ENCODE data around the gene GATD1.

The GATD1 gene

DNA sequence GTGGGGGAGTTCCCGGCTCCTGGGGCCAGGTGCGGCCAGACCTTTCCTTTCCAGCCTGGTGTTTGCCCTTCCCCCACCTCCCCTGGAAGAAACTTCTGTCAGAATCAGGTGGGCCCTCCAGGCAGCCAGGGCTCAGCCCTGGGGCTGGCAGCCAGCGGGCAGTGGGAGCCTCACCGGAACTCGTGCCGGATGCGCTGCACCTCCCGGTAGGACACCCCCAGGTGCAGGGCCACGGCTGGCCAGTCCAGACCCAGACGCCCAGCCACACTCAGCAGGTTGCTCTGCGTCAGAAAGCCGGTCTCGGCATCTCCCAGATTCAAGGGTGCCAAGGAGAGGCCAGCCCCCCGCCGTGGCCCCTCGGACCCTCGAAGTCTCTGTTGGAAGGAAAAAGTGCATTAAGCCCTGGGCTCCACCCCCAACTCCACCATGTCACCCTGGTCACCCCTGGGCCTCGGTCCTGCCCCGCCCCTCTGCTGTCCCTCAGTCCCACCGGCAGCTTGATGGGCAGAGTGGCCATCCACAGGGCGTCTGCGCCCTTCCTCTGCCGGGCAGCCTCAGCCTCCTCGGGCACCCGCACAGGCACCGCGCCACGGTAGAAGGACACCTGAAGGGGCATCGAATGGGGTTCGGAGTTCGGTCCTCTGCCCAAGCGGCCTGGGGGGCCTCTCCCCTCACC lies 22.5 kb upstream of the GATD1 start:
- Histone ChIP-seq H3K4me3 (ENCODE audit: low read length) (no peak overlapping the region), H3K9me3 (ENCODE audit: insufficient read depth, low read length) (no peaks in the 10 kb centered on the region), H3K27ac (ENCODE audit: low read length) (no peak overlapping the region), H2AFZ (ENCODE audit: low read depth, low read length) (no peak overlapping the region), H3K4me2 (ENCODE audit: low read length) (no peak overlapping the region), H3K79me2 (ENCODE audit: low read length) (peaks cover 28% of the 10 kb centered on the region), H3K4me1 (ENCODE audit: low read length) (peaks cover 20% of the 10 kb centered on the region), H4K20me1 (ENCODE audit: insufficient read depth, low read length) (peaks cover 4% of the 10 kb centered on the region; the same call in 1 of the 2 replicates), H3K27me3 (ENCODE audit: low read depth, low read length) (no peaks in the 10 kb centered on the region), H3K36me3 (replicated peaks; ENCODE audit: low read depth, low read length) (no peaks in the 10 kb centered on the region), H3K9ac (ENCODE audit: low read length) (no peak overlapping the region)
- TF ChIP-seq, protein P1, sequence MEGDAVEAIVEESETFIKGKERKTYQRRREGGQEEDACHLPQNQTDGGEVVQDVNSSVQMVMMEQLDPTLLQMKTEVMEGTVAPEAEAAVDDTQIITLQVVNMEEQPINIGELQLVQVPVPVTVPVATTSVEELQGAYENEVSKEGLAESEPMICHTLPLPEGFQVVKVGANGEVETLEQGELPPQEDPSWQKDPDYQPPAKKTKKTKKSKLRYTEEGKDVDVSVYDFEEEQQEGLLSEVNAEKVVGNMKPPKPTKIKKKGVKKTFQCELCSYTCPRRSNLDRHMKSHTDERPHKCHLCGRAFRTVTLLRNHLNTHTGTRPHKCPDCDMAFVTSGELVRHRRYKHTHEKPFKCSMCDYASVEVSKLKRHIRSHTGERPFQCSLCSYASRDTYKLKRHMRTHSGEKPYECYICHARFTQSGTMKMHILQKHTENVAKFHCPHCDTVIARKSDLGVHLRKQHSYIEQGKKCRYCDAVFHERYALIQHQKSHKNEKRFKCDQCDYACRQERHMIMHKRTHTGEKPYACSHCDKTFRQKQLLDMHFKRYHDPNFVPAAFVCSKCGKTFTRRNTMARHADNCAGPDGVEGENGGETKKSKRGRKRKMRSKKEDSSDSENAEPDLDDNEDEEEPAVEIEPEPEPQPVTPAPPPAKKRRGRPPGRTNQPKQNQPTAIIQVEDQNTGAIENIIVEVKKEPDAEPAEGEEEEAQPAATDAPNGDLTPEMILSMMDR (IDR thresholded peaks at IDR 0.05; ENCODE audit: low read depth, low read length), result no peak
- no peak for TF ChIP-seq EZH2phosphoT487 (IDR thresholded peaks at IDR 0.05; ENCODE audit: low read depth)

DNA sequence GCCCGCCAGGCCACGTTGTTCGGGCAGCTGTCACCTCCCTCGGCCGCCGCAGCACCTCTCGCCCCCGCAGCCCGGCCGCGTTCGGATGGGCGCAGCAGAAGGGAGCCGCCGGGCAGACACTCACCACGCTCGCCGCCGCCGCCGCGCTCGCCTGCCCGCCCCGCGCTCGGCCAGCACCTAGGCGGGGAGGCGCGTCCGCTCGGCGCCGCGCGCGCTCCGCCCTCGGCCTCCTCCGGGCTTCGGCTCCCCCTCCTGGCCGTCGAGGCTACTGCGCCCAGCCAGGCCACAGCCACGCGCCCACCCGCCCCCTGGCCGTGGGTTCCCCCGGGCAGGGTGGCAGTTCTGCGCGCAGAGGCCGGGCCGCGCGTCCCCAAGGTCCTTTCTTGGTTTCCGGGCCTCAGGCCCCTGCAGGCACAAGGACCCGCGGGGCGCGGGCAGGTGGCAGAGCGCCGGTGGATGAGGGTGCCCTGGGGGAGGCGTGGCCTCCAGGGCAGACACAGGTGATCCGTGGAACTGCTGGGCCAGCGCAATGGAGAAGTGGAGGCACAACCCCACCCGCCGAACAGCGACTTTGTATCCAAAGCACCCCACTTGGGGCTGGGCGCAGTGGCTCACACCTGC lies 20.9 kb upstream of the GATD1 start, which contains the start of gene SLC25A22:
TSS of gene SLC25A22 (minus strand) at position 189 of the 621 bp plus-strand sequence. CDS start 3,275 bp downstream, outside the sequence.
- Histone ChIP-seq H3K79me2 (ENCODE audit: low read length) (peaks cover 34% of the 10 kb centered on the region), H3K9me3 (ENCODE audit: insufficient read depth, low read length) (no peaks in the 10 kb centered on the region), H3K9ac (ENCODE audit: low read length) (peak within 1 kb of the TSS; percentile 90), H3K36me3 (replicated peaks; ENCODE audit: low read depth, low read length) (no peaks in the 10 kb centered on the region), H3K27me3 (ENCODE audit: low read depth, low read length) (no peaks in the 10 kb centered on the region), H3K4me1 (ENCODE audit: low read length) (peaks cover 14% of the 10 kb centered on the region), H4K20me1 (ENCODE audit: insufficient read depth, low read length) (peaks cover 4% of the 10 kb centered on the region; the same call in 1 of the 2 replicates), H3K4me2 (ENCODE audit: low read length) (peak within 1 kb of the TSS; percentile 98), H3K4me3 (ENCODE audit: low read length) (peak within 1 kb of the TSS; percentile 92), H2AFZ (ENCODE audit: low read depth, low read length) (peak within 1 kb of the TSS; percentile 58; the same call in 1 of the 2 replicates), H3K27ac (ENCODE audit: low read length) (peak within 1 kb of the TSS; percentile 78)
- no peak for TF ChIP-seq EZH2phosphoT487 (IDR thresholded peaks at IDR 0.05; ENCODE audit: low read depth)
- TF ChIP-seq, protein P1 (IDR thresholded peaks at IDR 0.05; ENCODE audit: low read depth, low read length), result peak; percentile 62

DNA sequence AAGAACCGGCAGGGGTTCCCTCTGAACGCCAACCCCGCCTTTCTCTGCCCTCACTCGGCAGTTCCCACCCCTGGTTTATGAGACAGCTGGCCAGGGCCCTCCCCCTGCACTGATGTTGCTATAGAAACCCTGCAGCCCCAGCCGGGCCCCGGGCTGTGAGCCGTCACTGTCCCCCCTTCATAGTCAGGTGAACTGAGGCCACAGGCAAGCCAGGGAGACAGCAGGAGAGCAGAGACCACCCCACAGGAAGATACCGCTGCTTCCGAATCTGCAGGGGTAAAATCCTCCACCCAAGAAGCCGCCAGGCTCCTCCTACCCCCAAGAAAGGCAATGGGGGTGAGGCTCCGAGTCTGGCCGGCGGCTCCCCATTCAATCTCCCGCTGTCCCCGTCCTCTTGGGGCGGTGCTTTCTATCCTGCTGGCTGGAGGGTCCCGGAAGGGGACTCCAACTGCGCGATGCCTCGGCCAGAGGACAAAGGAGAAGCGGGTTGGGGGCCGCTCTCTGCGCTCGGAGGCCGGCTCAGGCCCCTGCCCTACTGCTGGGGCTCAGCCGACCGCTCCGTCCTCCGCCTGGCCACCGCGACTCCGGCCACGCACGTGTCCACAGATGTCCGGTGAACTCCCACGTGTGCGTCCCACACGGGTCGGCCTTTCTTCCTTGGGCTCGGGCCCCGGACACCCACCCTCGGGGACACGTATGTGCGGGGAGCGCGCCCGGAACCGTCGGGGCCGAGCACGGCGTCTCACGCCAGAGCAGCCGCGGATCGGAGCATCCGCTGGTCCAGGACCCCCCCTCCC lies 20.2 kb upstream of the GATD1 start:
- TF ChIP-seq EZH2phosphoT487 (IDR thresholded peaks at IDR 0.05; ENCODE audit: low read depth), result no peak
- TF ChIP-seq, protein P1 (IDR thresholded peaks at IDR 0.05; ENCODE audit: low read depth, low read length), result no peak
- H3K27me3 ChIP-seq (ENCODE audit: low read depth, low read length), result no peaks in the 10 kb centered on the region
- H3K4me1 ChIP-seq (ENCODE audit: low read length), result peaks cover 14% of the 10 kb centered on the region
- H3K36me3 ChIP-seq (replicated peaks; ENCODE audit: low read depth, low read length), result no peaks in the 10 kb centered on the region
- H3K4me3 ChIP-seq (ENCODE audit: low read length), result peak overlapping the region; percentile 92
- H3K79me2 ChIP-seq (ENCODE audit: low read length), result peaks cover 34% of the 10 kb centered on the region
- peak overlapping the region; percentile 90 for H3K9ac ChIP-seq (ENCODE audit: low read length)
- H3K27ac ChIP-seq (ENCODE audit: low read length), result peak overlapping the region; percentile 78
- H3K9me3 ChIP-seq (ENCODE audit: insufficient read depth, low read length), result no peaks in the 10 kb centered on the region
- H2AFZ ChIP-seq (ENCODE audit: low read depth, low read length), result peak overlapping the region; percentile 58; the same call in 1 of the 2 replicates
- H3K4me2 ChIP-seq (ENCODE audit: low read length), result peak overlapping the region; percentile 98
- peaks cover 4% of the 10 kb centered on the region; the same call in 1 of the 2 replicates for H4K20me1 ChIP-seq (ENCODE audit: insufficient read depth, low read length)
